Left colon (tissue), 2 donors: ENCODE data around the gene MAOA. TPM values are rescaled to one million over a fixed set of nuclear protein-coding genes. Genes with fewer than 3 reads are reported as not detected.
A peak's percentile ranks its signal among the peaks of the same experiment; 100 is the strongest.
"Not testable (repeated sequence)": the region's sequence is repeated elsewhere in the genome, so short reads cannot be mapped to it uniquely, and the experiment has no call there.

Experiments used
- ATAC-seq: fragments of 200-7000 bp; cut with Tn5 transposase; one replicate; pipeline ENCODE4 v1.9.1; 2020; ENCODE audit warnings: mild to moderate bottlenecking, moderate library complexity
- DNase-seq, 2 donors: peaks; one replicate each; pipeline ENCODE4 v3.0.0-alpha.2; 2020
- intact Hi-C, 2 donors: fragments of 100-400 bp; cut with DNase I in 1 of 2; cut with micrococcal nuclease in 1 of 2; formaldehyde crosslinking; loops; one replicate each; pipeline versions ENCODE4 v1.11.2 to v1.14.0; 2022; cut with DNase I, micrococcal nuclease
- total RNA-seq, 2 donors: library from RNA; stranded (reverse); fragmentation: NEBNext Ultra II Directional; extraction: Animal tissue kit (Norgen Biotek cat#: 25700); gene quantifications; one replicate each; pipeline ENCODE4 v1.2.1, GENCODE V29; 2021
- donor health status: DM: no; HTN: no; CAD: no.
- donor health status: DM: yes; HTN: yes; CAD: no.

Gene MAOA
- total RNA-seq, 2 donors from 2014 or later, result 381 to 497 TPM

- peak; percentile 50 for ATAC-seq
- intact Hi-C loops, result no loop called here
These were observed 46.6 kb downstream of the MAOA start for GRCh38 chrX:43702660-43703059.

GRCh38 chrX:43703211-43703791, 47.2 kb downstream of the MAOA start:
- ATAC-seq, result peak; percentile 68
- DNase-seq, result peak; percentile 28 to 32
- intact Hi-C loops, result no loop called here

More at GRCh38 chrX:43702660-43703059, 46.6 kb downstream of the MAOA start:
- DNase-seq, result no peak

DNA sequence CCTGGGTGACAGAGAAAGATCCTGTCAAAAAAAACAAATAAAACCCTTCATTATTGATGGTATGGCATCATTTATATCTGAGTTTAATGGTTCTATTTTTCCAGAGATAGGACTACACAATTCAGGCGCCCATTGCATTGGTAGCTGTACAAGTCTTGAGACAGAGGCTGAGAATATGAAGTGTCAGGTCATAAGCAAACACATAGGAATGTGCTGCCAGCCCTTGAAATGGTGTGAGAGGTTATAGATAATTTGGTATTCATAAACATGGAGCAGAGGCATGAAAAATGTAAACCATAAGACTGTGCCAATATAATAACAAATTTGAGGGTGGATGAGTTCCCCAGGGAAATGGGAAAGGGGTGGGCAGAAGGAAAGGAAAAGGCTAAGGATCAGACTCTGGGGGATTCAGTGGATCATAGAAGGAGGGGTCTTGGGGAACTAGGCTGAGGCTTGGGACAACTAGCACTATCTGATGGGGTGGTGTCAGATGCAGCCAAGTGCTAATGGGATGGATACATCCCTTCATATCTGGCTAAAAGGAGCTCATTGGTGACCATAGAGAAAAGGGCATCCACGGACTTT, 50.8 kb downstream of the MAOA start:
- intact Hi-C loops, result no loop called here
- DNase-seq (no peak), ATAC-seq (no peak)

DNA sequence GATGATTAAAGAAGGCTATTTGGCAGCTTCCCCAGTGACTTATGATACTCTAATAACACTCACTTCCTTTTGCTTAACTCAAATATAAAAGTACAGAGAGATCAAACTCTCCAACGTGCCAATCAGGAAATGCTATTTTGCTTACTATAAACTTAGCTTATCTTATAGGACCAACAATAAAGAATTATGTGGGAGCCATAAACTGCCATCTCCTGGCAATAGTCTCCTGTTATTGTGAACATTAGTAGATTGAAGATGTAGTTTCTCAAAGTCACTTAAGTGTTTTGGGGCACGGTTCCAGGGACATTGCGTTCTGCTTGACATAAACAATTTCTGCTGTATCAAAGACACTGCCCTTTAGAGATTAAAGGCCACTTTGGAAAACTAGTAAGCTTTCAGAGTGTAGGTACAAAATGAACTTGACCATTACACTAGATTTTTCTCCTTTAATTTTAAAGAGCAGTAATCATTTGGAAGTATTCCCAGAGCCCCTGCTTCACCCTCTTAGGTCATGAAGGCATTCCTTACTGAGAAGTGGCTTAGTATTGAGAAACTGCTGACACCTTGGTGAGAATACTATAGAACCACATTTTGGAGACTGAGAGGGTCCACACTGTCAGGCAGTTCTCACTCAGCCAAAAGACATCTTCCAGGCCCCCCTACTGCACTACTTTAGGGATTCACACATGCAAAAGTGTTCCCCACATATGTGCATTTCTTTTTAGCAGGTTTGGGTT, 51.9 kb downstream of the MAOA start:
- ATAC-seq, result peak; percentile 91
- DNase-seq, result peak; percentile 80 to 81
- intact Hi-C loops, result no loop called here

DNA sequence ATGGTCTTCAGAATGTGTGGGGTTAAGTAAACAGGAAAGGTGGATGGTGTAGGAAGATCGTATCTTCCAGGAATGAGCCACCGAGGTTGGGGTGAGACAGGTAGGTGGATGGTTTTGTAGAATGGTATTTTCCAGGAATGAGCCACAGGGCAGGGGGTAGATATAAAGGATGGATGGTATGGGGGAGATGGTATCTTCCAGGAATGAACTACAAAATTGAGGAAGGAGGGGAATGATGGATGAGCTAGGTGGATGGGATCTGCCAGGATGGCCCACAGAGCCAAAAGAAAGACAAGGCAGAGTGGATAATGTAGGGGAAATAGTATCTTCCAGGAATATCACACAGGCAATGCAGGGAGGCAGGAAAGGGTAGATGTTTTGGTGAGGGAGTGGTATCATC, 60.0 kb downstream of the MAOA start:
- no peak for ATAC-seq
- no peak for DNase-seq
- intact Hi-C loops, result no loop called here

DNA sequence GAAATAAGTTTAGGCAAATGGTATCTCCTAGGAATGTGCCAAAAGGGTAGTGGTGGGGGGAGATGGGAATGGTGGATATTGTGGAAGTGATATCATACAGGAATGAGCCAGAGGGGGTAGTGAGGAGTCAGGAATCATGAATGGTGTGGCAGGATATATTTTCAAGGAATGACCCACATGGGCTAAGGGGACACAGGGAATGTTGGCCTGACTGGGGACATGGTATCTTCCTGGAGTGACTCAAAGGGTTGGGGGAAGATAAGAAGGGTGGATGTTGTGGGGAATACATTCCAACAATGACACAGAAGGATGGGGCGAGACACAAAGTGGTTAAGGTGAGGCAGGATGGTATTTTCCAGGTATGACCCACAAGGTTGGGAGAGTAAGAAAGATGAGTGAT, 60.6 kb downstream of the MAOA start:
- no peak for DNase-seq
- intact Hi-C loops, result no loop called here
- ATAC-seq, result no peak

- intact Hi-C loops, result no loop called here
- DNase-seq (no peak), ATAC-seq (no peak)
These were observed 61.1 kb downstream of the MAOA start for GRCh38 chrX:43717161-43717560.

GRCh38 chrX:43718081-43718480, 62.0 kb downstream of the MAOA start:
- DNase-seq, result no peak
- intact Hi-C loops, result no loop called here
- no peak for ATAC-seq

DNA sequence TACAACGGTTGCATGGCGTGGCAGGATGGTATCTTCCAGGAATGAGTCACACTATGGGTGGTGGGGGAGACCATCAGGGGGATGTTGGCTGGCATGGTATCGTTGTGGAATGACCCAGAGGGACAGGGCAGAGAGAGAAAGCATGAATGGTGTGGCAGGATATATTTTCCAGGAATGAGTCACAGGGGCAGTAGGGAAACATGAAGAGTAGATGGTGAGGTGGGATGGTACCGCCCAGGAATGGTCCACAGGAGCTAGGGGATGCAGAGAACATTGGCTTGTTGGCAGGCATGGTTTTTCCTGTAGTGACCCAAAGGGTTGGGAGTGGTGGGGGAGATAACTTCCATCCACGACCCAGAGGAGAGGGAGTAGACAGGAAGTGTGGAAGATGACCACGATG, 62.4 kb downstream of the MAOA start:
- no peak for DNase-seq
- intact Hi-C loops, result no loop called here
- ATAC-seq, result no peak

- ATAC-seq, result no peak
- no peak for DNase-seq
These were observed 62.9 kb downstream of the MAOA start for GRCh38 chrX:43718956-43719355.

GRCh38 chrX:43720082-43720481, 64.0 kb downstream of the MAOA start:
- DNase-seq, result no peak
- ATAC-seq, result no peak
- intact Hi-C loops, result no loop called here

More at GRCh38 chrX:43718956-43719355, 62.9 kb downstream of the MAOA start:
- intact Hi-C loops, result no loop called here

GRCh38 chrX:43720961-43721360, 64.9 kb downstream of the MAOA start:
- no peak for DNase-seq
- intact Hi-C loops, result no loop called here
- no peak for ATAC-seq

- ATAC-seq, intact Hi-C loops: not testable (repeated sequence)
These were observed 69.1 kb downstream of the MAOA start for GRCh38 chrX:43725227-43725626.

DNA sequence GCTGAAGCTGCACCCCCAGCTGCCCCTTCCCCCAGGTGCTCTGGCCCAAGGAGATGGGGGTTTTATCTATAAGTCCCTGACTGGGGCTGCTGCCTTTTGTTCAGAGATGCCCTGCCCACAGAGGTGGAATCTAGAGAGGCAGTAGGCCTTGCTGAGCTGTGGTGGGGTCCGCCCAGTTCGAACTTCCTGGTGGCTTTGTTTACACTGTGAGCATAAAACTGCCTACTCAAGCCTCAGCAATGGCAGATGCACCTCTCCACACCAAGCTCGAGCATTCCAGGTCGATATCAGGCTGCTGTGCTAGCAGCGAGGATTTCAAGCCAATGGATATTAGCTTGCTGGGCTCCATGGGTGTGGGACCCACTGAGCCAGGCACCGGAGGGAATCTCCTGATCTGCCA, 71.2 kb downstream of the MAOA start:
- ATAC-seq, result peak; percentile 59
- peak; percentile 33 to 62 for DNase-seq
- intact Hi-C loops, result not testable (repeated sequence)

More at GRCh38 chrX:43725227-43725626, 69.1 kb downstream of the MAOA start:
- DNase-seq, result not testable (repeated sequence)

- DNase-seq, result no peak
- peak; percentile 33 for ATAC-seq
- intact Hi-C loops, result no loop called here
These were observed 71.9 kb downstream of the MAOA start for GRCh38 chrX:43728002-43728401.

DNA sequence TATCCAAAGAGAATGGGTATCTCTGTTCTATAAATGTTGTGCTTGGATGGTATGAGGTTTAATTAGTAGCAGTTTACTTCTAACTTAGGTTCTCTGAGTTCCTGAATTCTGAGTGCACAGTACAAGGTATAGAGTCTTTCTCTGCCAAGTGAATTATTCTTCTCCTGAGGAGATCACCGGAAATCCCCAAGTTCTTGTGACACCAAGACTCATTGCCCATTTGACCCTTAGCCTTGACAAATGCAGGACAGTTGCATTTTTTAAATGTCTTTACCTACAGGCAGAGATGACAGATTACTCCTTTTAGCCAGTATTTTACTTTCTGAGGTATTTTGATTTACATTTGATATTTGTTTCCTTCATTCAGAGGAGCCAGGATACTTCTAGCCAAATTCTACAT, 72.9 kb downstream of the MAOA start:
- intact Hi-C loops, result no loop called here
- DNase-seq (no peak), ATAC-seq (no peak)

GRCh38 chrX:43731086-43731485, 75.0 kb downstream of the MAOA start:
- intact Hi-C loops, result no loop called here
- DNase-seq (no peak), ATAC-seq (no peak)

GRCh38 chrX:43733699-43734098, 77.6 kb downstream of the MAOA start:
- ATAC-seq, result peak; percentile 53
- DNase-seq, result no peak
- intact Hi-C loops, result no loop called here

DNA sequence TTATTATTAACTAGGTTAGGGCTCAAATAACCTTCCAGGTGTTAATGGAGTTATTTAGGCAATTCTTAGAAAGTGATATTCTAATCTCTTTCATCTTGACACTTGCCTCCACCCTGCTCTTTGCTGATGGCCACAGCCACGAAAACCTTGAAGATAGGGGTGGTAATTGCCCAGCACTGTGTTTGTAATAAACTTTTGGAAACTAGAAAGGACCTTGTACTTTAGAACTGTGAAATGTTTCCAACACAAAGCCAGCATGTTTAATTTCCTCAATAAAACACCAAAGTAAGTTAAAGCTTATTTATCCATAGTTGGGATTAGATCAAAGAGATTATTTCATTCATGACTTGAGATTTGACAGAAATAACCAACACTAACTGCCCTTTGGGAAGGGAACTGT, 78.3 kb downstream of the MAOA start:
- DNase-seq (no peak), ATAC-seq (peak; percentile 89)
- intact Hi-C loops, result no loop called here

- no peak for ATAC-seq
- intact Hi-C loops, result no loop called here
- no peak for DNase-seq
These were observed 79.4 kb downstream of the MAOA start for GRCh38 chrX:43735534-43735933.
